Fibroblast of upper back skin (primary cell): ENCODE results near the gene GPC6.
"Not testable (repeated sequence)": the region's sequence is repeated elsewhere in the genome, so short reads cannot be mapped to it uniquely, and the experiment has no call there.

Experiments
- DNase-seq: peaks from one replicate; pipeline ENCODE4 v3.0.0-alpha.2; 2013

Gene GPC6

GRCh38 chr13:93226623-93227279 is at the start of gene GPC6:
GPC6 (plus strand) TSS chr13:93226807.
- peak; percentile 95 for DNase-seq

- peak; percentile 92 for DNase-seq
These were observed 46.1 kb upstream of the GPC6 start for GRCh38 chr13:93180356-93180969.

GRCh38 chr13:93182406-93182805 is 44.2 kb upstream of the GPC6 start:
- no peak for DNase-seq

GRCh38 chr13:93183302-93183701 is 43.3 kb upstream of the GPC6 start:
- no peak for DNase-seq

GRCh38 chr13:93190006-93190405 is 36.6 kb upstream of the GPC6 start:
- DNase-seq = no peak

GRCh38 chr13:93193682-93194081 is 32.9 kb upstream of the GPC6 start:
- no peak for DNase-seq

- DNase-seq = no peak
These were observed 26.8 kb upstream of the GPC6 start for GRCh38 chr13:93199856-93200255.

GRCh38 chr13:93200626-93201025 is 26.0 kb upstream of the GPC6 start:
- DNase-seq = no peak

GRCh38 chr13:93201992-93202558 is 24.5 kb upstream of the GPC6 start:
- no peak for DNase-seq

- not testable (repeated sequence) for DNase-seq
These were observed 19.7 kb upstream of the GPC6 start for GRCh38 chr13:93206778-93207392.

- DNase-seq = no peak
These were observed 10.5 kb upstream of the GPC6 start for GRCh38 chr13:93216122-93216521.

- no peak for DNase-seq
These were observed 8.8 kb upstream of the GPC6 start for GRCh38 chr13:93217721-93218261.

- DNase-seq = no peak
These were observed 8.0 kb upstream of the GPC6 start for GRCh38 chr13:93218583-93218982.

- DNase-seq = no peak
These were observed 6.5 kb upstream of the GPC6 start for GRCh38 chr13:93220073-93220472.

- DNase-seq = no peak
These were observed 3.6 kb upstream of the GPC6 start for GRCh38 chr13:93222976-93223375.

GRCh38 chr13:93224535-93224934 is 2.1 kb upstream of the GPC6 start:
- peak; percentile 95 for DNase-seq

- no peak for DNase-seq
These were observed 997 bp upstream of the GPC6 start for GRCh38 chr13:93225610-93226009.

GRCh38 chr13:93226065-93226622 is 463 bp upstream of the GPC6 start:
- DNase-seq = no peak

GRCh38 chr13:93227280-93227877 is 772 bp downstream of the GPC6 start:
- peak; percentile 52 for DNase-seq

GRCh38 chr13:93227878-93228642 is 1.5 kb downstream of the GPC6 start:
- DNase-seq = peak; percentile 90

GRCh38 chr13:93228643-93228937 is 2.0 kb downstream of the GPC6 start:
- DNase-seq = no peak

GRCh38 chr13:93230261-93230855 is 3.8 kb downstream of the GPC6 start:
- peak; percentile 93 for DNase-seq
